A673 (cell line): Measurements from ENCODE around the gene NR6A1. TPM values are rescaled to one million over a fixed set of nuclear protein-coding genes. Genes with fewer than 3 reads are reported as not detected.

Experiments used
- BruUV-seq: library from RNA; stranded (reverse); fragments of 400-500 nt; replicated peaks from 2 replicates; lab custom pipeline; 2021; lab: Mats Ljungman, UMichigan
- CTCF ChIA-PET: fragments of 300-600 bp; sonication (Branson Sonifier 250); formaldehyde crosslinking; loops from one replicate; lab custom pipeline; 2022; ENCODE audit warnings: antibody characterized with exemption; lab: Charles Lee
- POLR2A ChIA-PET: fragments of 300-600 bp; sonication (Branson Sonifier 250); formaldehyde crosslinking; loops from one replicate; lab custom pipeline; 2022; ENCODE audit warnings: antibody characterized with exemption; ENCODE audit not compliant: low non-redundant PET; lab: Charles Lee
- DNase-seq: peaks from one replicate; pipeline ENCODE4 v3.0.0-alpha.2; 2015; ENCODE audit warnings: low spot score
- H3K27ac ChIP-seq: fragments of 200-600 bp; sonication (generic); 2 replicates; pipeline ENCODE4 v1.5.1; 2016; ENCODE audit warnings: mixed run types, low read depth, mild to moderate bottlenecking, mixed read lengths, antibody characterized with exemption, low read length; ENCODE audit not compliant: poor library complexity, severe bottlenecking
- H3K27me3 ChIP-seq: fragments of 200-600 bp; sonication (generic); replicated peaks from 2 replicates; pipeline ENCODE4 v1.6.1; 2017; ENCODE audit warnings: mixed run types, low read depth, mild to moderate bottlenecking, mixed read lengths, antibody characterized with exemption, low read length; ENCODE audit not compliant: insufficient read depth, poor library complexity
- H3K36me3 ChIP-seq: fragments of 200-600 bp; sonication (generic); 2 replicates; pipeline ENCODE4 v1.6.1; 2016; ENCODE audit warnings: mixed run types, mild to moderate bottlenecking, mixed read lengths, antibody characterized with exemption, low read length; ENCODE audit not compliant: insufficient read depth, poor library complexity, severe bottlenecking
- H3K4me1 ChIP-seq: fragments of 200-600 bp; sonication (generic); 2 replicates; pipeline ENCODE4 v1.6.1; 2017; ENCODE audit warnings: mixed run types, mild to moderate bottlenecking, mixed read lengths, antibody characterized with exemption, low read length; ENCODE audit not compliant: insufficient read depth, poor library complexity, severe bottlenecking
- H3K4me3 ChIP-seq: fragments of 200-600 bp; sonication (generic); 2 replicates; pipeline ENCODE4 v1.5.1; 2016; ENCODE audit warnings: low read depth, mixed run types, mild to moderate bottlenecking, mixed read lengths, low read length; ENCODE audit not compliant: poor library complexity, severe bottlenecking
- H3K9me3 ChIP-seq: fragments of 200-600 bp; sonication (generic); 2 replicates; pipeline ENCODE4 v1.6.1; 2016; ENCODE audit warnings: mixed run types, low read depth, mild to moderate bottlenecking, mixed read lengths, antibody characterized with exemption, low read length; ENCODE audit not compliant: poor library complexity, severe bottlenecking
- EZH2 ChIP-seq: fragments of 200-600 bp; sonication (generic); IDR thresholded peaks from 2 replicates; pipeline ENCODE4 v1.6.1; 2017; ENCODE audit warnings: borderline replicate concordance, low read depth, mild to moderate bottlenecking, mixed read lengths, antibody characterized with exemption, low read length; ENCODE audit not compliant: poor library complexity, severe bottlenecking
- intact Hi-C: fragments of 100-400 bp; cut with micrococcal nuclease; formaldehyde crosslinking; loops from one replicate; pipeline ENCODE4 v1.10.0; 2022; ENCODE audit not compliant: unreplicated experiment
- total RNA-seq: library from RNA; stranded (reverse); gene quantifications from 2 replicates; pipeline ENCODE4 v1.2.3, GENCODE V29; 2021
- TF ChIP-seq, protein P1 (sequence below): fragments of 300-800, 200-600 bp; sonication (generic); conservative IDR thresholded peaks from 2 replicates; pipeline ENCODE4 v1.5.1; 2017; ENCODE audit warnings: low read depth, mild to moderate bottlenecking, antibody characterized with exemption, low read length, moderate library complexity, mixed read lengths

Gene NR6A1
- total RNA-seq, 1 experiment from 2014 or later, result 5.3 TPM

DNA sequence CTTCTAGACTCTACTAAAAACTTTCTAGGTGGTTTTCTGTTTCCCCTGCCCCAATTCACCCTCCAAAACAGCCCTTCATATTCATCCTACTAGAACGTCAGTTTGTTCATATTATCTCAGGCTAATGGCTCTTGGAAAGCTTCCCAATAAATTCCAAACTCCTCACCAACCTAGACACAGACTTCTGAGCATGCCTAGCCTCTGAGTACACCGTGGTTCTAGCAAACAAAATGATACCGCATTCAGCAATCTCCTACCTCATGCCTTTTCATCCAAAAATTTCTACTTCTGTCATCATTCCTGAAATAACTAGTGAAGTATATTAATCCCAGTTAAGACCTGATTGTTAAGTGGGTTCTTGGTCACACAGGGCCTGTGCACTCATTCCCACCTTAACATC is 217.4 kb downstream of the NR6A1 start:
- BruUV-seq, result no TSS peak
- ChIA-PET CTCF (interaction anchor here (1.9 kb wide), 1 partner anchor 158 kb away, joined by 10 read pairs; no protein-coding TSS in a partner anchor), POLR2A (no interaction called here)
- Histone ChIP-seq H3K36me3 (no peaks in the 10 kb centered on the region), H3K27me3 (no peaks in the 10 kb centered on the region), H3K4me1 (peaks cover 3% of the 10 kb centered on the region), H3K9me3 (no peaks in the 10 kb centered on the region), H3K27ac (no peak overlapping the region), H3K4me3 (no peak overlapping the region)
- intact Hi-C loops, result loop anchor here (5.0 kb wide), 2 partner anchors 64 to 204 kb away; no protein-coding TSS in a partner anchor
- no peak for TF ChIP-seq EZH2
- TF ChIP-seq, protein P1, sequence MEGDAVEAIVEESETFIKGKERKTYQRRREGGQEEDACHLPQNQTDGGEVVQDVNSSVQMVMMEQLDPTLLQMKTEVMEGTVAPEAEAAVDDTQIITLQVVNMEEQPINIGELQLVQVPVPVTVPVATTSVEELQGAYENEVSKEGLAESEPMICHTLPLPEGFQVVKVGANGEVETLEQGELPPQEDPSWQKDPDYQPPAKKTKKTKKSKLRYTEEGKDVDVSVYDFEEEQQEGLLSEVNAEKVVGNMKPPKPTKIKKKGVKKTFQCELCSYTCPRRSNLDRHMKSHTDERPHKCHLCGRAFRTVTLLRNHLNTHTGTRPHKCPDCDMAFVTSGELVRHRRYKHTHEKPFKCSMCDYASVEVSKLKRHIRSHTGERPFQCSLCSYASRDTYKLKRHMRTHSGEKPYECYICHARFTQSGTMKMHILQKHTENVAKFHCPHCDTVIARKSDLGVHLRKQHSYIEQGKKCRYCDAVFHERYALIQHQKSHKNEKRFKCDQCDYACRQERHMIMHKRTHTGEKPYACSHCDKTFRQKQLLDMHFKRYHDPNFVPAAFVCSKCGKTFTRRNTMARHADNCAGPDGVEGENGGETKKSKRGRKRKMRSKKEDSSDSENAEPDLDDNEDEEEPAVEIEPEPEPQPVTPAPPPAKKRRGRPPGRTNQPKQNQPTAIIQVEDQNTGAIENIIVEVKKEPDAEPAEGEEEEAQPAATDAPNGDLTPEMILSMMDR, result no peak
- no peak for DNase-seq

DNA sequence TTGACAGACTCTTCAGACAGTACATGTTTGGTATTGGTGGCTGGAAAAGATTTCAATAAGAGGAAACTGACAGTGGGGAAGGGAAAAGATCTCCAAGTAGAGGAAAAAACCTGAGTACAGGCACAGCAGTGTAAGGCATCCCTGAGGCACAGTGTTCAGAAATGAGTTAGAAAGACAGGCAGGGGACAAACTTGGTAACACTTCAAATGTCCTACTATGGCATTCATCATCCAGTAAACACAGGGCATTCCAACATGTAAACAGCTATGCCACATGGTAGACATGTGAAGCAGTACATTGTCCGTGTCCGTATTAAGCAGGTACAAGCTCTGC is 218.9 kb downstream of the NR6A1 start:
- Histone ChIP-seq H3K27ac (no peak overlapping the region), H3K9me3 (no peaks in the 10 kb centered on the region), H3K36me3 (no peaks in the 10 kb centered on the region), H3K27me3 (no peaks in the 10 kb centered on the region), H3K4me1 (peaks cover 3% of the 10 kb centered on the region), H3K4me3 (no peak overlapping the region)
- no peak for TF ChIP-seq EZH2
- TF ChIP-seq, protein P1, result no peak
- ChIA-PET POLR2A (no interaction called here), CTCF (interaction anchor here (0.6 to 1.9 kb wide), 6 partner anchors 65 to 1109 kb away, joined by 3 to 12 read pairs (median 4); partner anchors contain the start of gene WDR38)
- BruUV-seq, result no TSS peak
- no peak for DNase-seq
- intact Hi-C loops, result loop anchor here (5.0 kb wide), 2 partner anchors 65 to 205 kb away; no protein-coding TSS in a partner anchor

- DNase-seq, result peak; percentile 73
- POLR2A ChIA-PET, result interaction anchor here (0.6 kb wide), 1 partner anchor 144 kb away, joined by 7 read pairs; no protein-coding TSS in a partner anchor
Observed at GRCh38 chr9:124551472-124552272, 219.4 kb downstream of the NR6A1 start.

More at GRCh38 chr9:124551472-124552272, 219.4 kb downstream of the NR6A1 start:
- no TSS peak for BruUV-seq
- H3K4me1 ChIP-seq, result peaks cover 3% of the 10 kb centered on the region
- TF ChIP-seq, protein P1, result peak; percentile 88
- TF ChIP-seq EZH2, result no peak
- H3K9me3 ChIP-seq, result no peaks in the 10 kb centered on the region
- no peaks in the 10 kb centered on the region for H3K36me3 ChIP-seq
- intact Hi-C loops, result loop anchor here (1.0 to 5.0 kb wide), 3 partner anchors 66 to 206 kb away; no protein-coding TSS in a partner anchor
- CTCF ChIA-PET, result interaction anchor here (0.6 to 1.9 kb wide), 7 partner anchors 15 to 1108 kb away, joined by 3 to 12 read pairs (median 4); partner anchors contain the start of gene WDR38
- no peak overlapping the region for H3K4me3 ChIP-seq
- no peak overlapping the region for H3K27ac ChIP-seq
- no peaks in the 10 kb centered on the region for H3K27me3 ChIP-seq
